Right ventricle myocardium inferior (tissue), 1 donor: Measurements from ENCODE around the gene EPB41L2. TPM values are rescaled to one million over a fixed set of nuclear protein-coding genes. Genes with fewer than 3 reads are reported as not detected.
A peak's percentile ranks its signal among the peaks of the same experiment; 100 is the strongest.
"Not testable (repeated sequence)": the region's sequence is repeated elsewhere in the genome, so short reads cannot be mapped to it uniquely, and the experiment has no call there.

Experiments
- ATAC-seq: fragments of 200-7000 bp; cut with Tn5 transposase; one replicate; pipeline ENCODE4 v1.9.1; 2020; ENCODE audit warnings: mild to moderate bottlenecking, moderate library complexity
- DNase-seq: peaks from one replicate; pipeline ENCODE4 v3.0.0; 2021; ENCODE audit errors: missing footprints
- intact Hi-C: fragments of 100-400 bp; cut with DNase I; formaldehyde crosslinking; loops from one replicate; pipeline ENCODE4 v1.11.0; 2022
- total RNA-seq: library from RNA; stranded (reverse); fragmentation: NEBNext Ultra II Directional; extraction: Animal tissue kit (Norgen Biotek cat#: 25700); gene quantifications from one replicate; pipeline ENCODE4 v1.2.1, GENCODE V29; 2021
- donor health status: DM: no; HTN: yes; CAD: no; lungs with severe emphysema.

Gene EPB41L2
- total RNA-seq, 1 donor from 2014 or later: 97.2 TPM

- DNase-seq (no peak), ATAC-seq (no peak)
- intact Hi-C loops: no loop called here
Observed at GRCh38 chr6:130994319-130995097, 68.5 kb downstream of the EPB41L2 start.

GRCh38 chr6:130993292-130993765, 69.7 kb downstream of the EPB41L2 start:
- DNase-seq: no peak
- intact Hi-C loops: no loop called here
- no peak for ATAC-seq

- ATAC-seq: peak; percentile 43
- intact Hi-C loops: no loop called here
- no peak for DNase-seq
Observed at GRCh38 chr6:130991422-130992137, 71.5 kb downstream of the EPB41L2 start.

- intact Hi-C loops, DNase-seq, ATAC-seq: not testable (repeated sequence)
Observed at GRCh38 chr6:130987539-130987938, 75.5 kb downstream of the EPB41L2 start.

GRCh38 chr6:130985115-130985514, 77.9 kb downstream of the EPB41L2 start:
- ATAC-seq (no peak), DNase-seq (no peak)
- intact Hi-C loops: no loop called here

GRCh38 chr6:130982941-130983456, 80.0 kb downstream of the EPB41L2 start:
- intact Hi-C loops: no loop called here
- no peak for ATAC-seq
- no peak for DNase-seq

GRCh38 chr6:130982135-130982534, 80.9 kb downstream of the EPB41L2 start:
- DNase-seq (no peak), ATAC-seq (no peak)
- intact Hi-C loops: no loop called here

- ATAC-seq (peak; percentile 83), DNase-seq (no peak)
- intact Hi-C loops: no loop called here
Observed at GRCh38 chr6:130981409-130981808, 81.6 kb downstream of the EPB41L2 start.

- ATAC-seq: peak; percentile 13
- DNase-seq: no peak
- intact Hi-C loops: no loop called here
Observed at GRCh38 chr6:130980310-130981032, 82.6 kb downstream of the EPB41L2 start.

GRCh38 chr6:130978660-130979396, 84.2 kb downstream of the EPB41L2 start:
- intact Hi-C loops: no loop called here
- DNase-seq: no peak

GRCh38 chr6:130978180-130978579, 84.9 kb downstream of the EPB41L2 start:
- ATAC-seq: no peak
- intact Hi-C loops: no loop called here

More at GRCh38 chr6:130978660-130979396, 84.2 kb downstream of the EPB41L2 start:
- ATAC-seq: no peak

GRCh38 chr6:130975325-130975724, 87.7 kb downstream of the EPB41L2 start:
- no peak for DNase-seq
- intact Hi-C loops: no loop called here
- no peak for ATAC-seq

More at GRCh38 chr6:130978180-130978579, 84.9 kb downstream of the EPB41L2 start:
- DNase-seq: no peak

- DNase-seq (no peak), ATAC-seq (no peak)
- intact Hi-C loops: no loop called here
Observed at GRCh38 chr6:130973521-130974277, 89.3 kb downstream of the EPB41L2 start.

GRCh38 chr6:130971504-130971903, 91.5 kb downstream of the EPB41L2 start:
- intact Hi-C loops: no loop called here

GRCh38 chr6:130970839-130971410, 92.1 kb downstream of the EPB41L2 start:
- ATAC-seq (no peak), DNase-seq (no peak)
- intact Hi-C loops: no loop called here

More at GRCh38 chr6:130971504-130971903, 91.5 kb downstream of the EPB41L2 start:
- ATAC-seq (no peak), DNase-seq (no peak)

- DNase-seq: no peak
- ATAC-seq: peak; percentile 88
- intact Hi-C loops: loop anchor here (5.0 to 10.0 kb wide), 3 partner anchors 32 to 145 kb away; partner anchors contain the start of gene EPB41L2
Observed at GRCh38 chr6:130969791-130970491, 93.1 kb downstream of the EPB41L2 start.

- ATAC-seq: no peak
- DNase-seq: no peak
- intact Hi-C loops: loop anchor here (5.0 to 10.0 kb wide), 3 partner anchors 33 to 146 kb away; partner anchors contain the start of gene EPB41L2
Observed at GRCh38 chr6:130969166-130969565, 93.9 kb downstream of the EPB41L2 start.
